ENCODE results near the gene PRMT7. TPM values are rescaled to one million over a fixed set of nuclear protein-coding genes. Genes with fewer than 3 reads are reported as not detected.

PRMT7 gene
- polyA plus RNA-seq, 3 donors, result 15.0 to 41.1 (median 15.2) TPM

DNA sequence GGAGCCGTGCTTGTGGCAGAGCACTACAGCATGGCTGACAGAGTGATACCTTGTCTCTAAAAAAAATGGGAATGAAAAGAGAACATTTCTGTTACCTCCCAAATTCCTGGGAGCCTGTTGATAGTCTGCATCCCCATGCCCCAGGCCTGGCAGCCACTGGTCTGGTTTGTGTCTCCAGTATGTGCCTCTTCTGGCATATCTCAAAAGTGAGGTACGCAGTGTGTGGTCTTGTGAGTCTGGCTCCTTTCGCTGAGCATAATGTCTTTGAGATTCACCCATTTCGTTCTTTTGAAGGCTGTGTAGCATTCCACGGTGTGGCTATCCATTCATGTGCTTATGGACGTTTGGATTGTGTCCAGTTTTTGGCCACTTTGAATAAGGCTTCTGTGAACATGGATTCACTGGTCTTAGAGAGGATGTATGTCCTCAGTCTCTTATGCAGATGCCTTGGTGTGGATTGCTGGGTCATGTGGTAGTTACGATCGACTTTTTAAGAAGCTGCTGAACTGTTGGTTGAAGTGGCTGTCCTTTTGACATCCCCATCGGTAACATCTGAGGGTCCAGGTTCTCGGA is 39.1 kb downstream of the PRMT7 start:
- Mint-ChIP-seq H3K27ac (peak overlapping the region in 1 of 7 donors; percentile 4), H3K4me1 (no peaks in the 10 kb centered on the region), H3K9me3 (no peaks in the 10 kb centered on the region), H3K4me3 (no peak overlapping the region), H3K27me3 (ENCODE audit: low read depth in 3 of 3) (peaks cover 2 to 6% (median 4%) of the 10 kb centered on the region in 3 donors), H3K36me3 (peaks cover 91 to 98% of the 10 kb centered on the region in 2 donors)
- no peaks in the 10 kb centered on the region for H3K9me3 ChIP-seq (replicated peaks in 1 of 2; ENCODE audit: control insufficient read depth in 1 of 2, insufficient read depth in 1 of 2, low read length in 2 of 2)
- H3K4me2 ChIP-seq (replicated peaks; ENCODE audit: extremely low read depth, low read length, poor library complexity, severe bottlenecking), result no peak overlapping the region
- H3K27me3 ChIP-seq (ENCODE audit: control insufficient read depth in 2 of 2, insufficient read depth in 2 of 2, low read length in 2 of 2), result no peaks in the 10 kb centered on the region
- H3K79me2 ChIP-seq (ENCODE audit: insufficient read depth, low read length), result no peaks in the 10 kb centered on the region
- no peak overlapping the region for H3K4me3 ChIP-seq (replicated peaks in 1 of 3; ENCODE audit: low read depth in 2 of 3, low read length in 3 of 3)
- 100% methylated on average over 10 of the region's 10 CpGs for WGBS (ENCODE audit: insufficient coverage)
- DNase-seq, result no peak
- no peak for TF ChIP-seq CTCF (IDR thresholded peaks at IDR 0.05)
- no peak overlapping the region for H2AFZ ChIP-seq (ENCODE audit: insufficient read depth, low read depth, low read length, poor library complexity, severe bottlenecking)
- H3K4me1 ChIP-seq (ENCODE audit: control insufficient read depth in 1 of 2, insufficient read depth in 2 of 2, low read length in 2 of 2), result no peaks in the 10 kb centered on the region
- no peak overlapping the region for H3K27ac ChIP-seq (ENCODE audit: low read depth in 1 of 2, low read length in 2 of 2)
- peaks cover 79 to 97% of the 10 kb centered on the region in 2 donors for H3K36me3 ChIP-seq (replicated peaks in 1 of 2; ENCODE audit: control insufficient read depth in 1 of 2, insufficient read depth in 2 of 2, low read length in 2 of 2)
- no peaks in the 10 kb centered on the region for H4K20me1 ChIP-seq (ENCODE audit: insufficient read depth, low read length)
- H3K9ac ChIP-seq (ENCODE audit: insufficient read depth, low read length, poor library complexity, severe bottlenecking), result no peak overlapping the region
- intact Hi-C loops (cut with micrococcal nuclease), result no loop called here

GRCh38 chr16:68350813-68351350 is 40.1 kb downstream of the PRMT7 start:
- 96% methylated on average over 5 of the region's 10 CpGs for WGBS (ENCODE audit: insufficient coverage)
- Mint-ChIP-seq H3K4me3 (no peak overlapping the region), H3K9me3 (no peaks in the 10 kb centered on the region), H3K4me1 (peaks cover 7% of the 10 kb centered on the region), H3K27ac (peak overlapping the region in 1 of 7 donors; percentile 17), H3K36me3 (peaks cover 90 to 97% of the 10 kb centered on the region in 2 donors), H3K27me3 (ENCODE audit: low read depth in 3 of 3) (peaks cover 2 to 12% (median 4%) of the 10 kb centered on the region in 3 donors)
- H3K4me3 ChIP-seq (replicated peaks in 1 of 3; ENCODE audit: low read depth in 2 of 3, low read length in 3 of 3), result no peak overlapping the region
- H3K9me3 ChIP-seq (replicated peaks in 1 of 2; ENCODE audit: control insufficient read depth in 1 of 2, insufficient read depth in 1 of 2, low read length in 2 of 2), result no peaks in the 10 kb centered on the region
- intact Hi-C loops (cut with micrococcal nuclease), result no loop called here
- H3K4me1 ChIP-seq (ENCODE audit: control insufficient read depth in 1 of 2, insufficient read depth in 2 of 2, low read length in 2 of 2), result peaks cover 6% of the 10 kb centered on the region in 2 donors
- TF ChIP-seq CTCF (IDR thresholded peaks at IDR 0.05), result no peak
- no peak overlapping the region for H3K4me2 ChIP-seq (replicated peaks; ENCODE audit: extremely low read depth, low read length, poor library complexity, severe bottlenecking)
- no peaks in the 10 kb centered on the region for H3K79me2 ChIP-seq (ENCODE audit: insufficient read depth, low read length)
- no peaks in the 10 kb centered on the region for H3K27me3 ChIP-seq (ENCODE audit: control insufficient read depth in 2 of 2, insufficient read depth in 2 of 2, low read length in 2 of 2)
- H2AFZ ChIP-seq (ENCODE audit: insufficient read depth, low read depth, low read length, poor library complexity, severe bottlenecking), result no peak overlapping the region
- H3K27ac ChIP-seq (ENCODE audit: low read depth in 1 of 2, low read length in 2 of 2), result no peak overlapping the region
- no peak overlapping the region for H3K9ac ChIP-seq (ENCODE audit: insufficient read depth, low read length, poor library complexity, severe bottlenecking)
- peaks cover 71 to 91% of the 10 kb centered on the region in 2 donors for H3K36me3 ChIP-seq (replicated peaks in 1 of 2; ENCODE audit: control insufficient read depth in 1 of 2, insufficient read depth in 2 of 2, low read length in 2 of 2)
- H4K20me1 ChIP-seq (ENCODE audit: insufficient read depth, low read length), result no peaks in the 10 kb centered on the region
- no peak for DNase-seq

Data from CD14-positive monocyte (primary cell).